A549 (cell line): Measurements from ENCODE around the gene ZNF669. TPM values are rescaled to one million over a fixed set of nuclear protein-coding genes. Genes with fewer than 3 reads are reported as not detected.
A peak's percentile ranks its signal among the peaks of the same experiment; 100 is the strongest.

Experiments
- ATAC-seq, 2 experiments: fragments of 200-7000 bp in 1 of 2; fragments of >200 bp in 1 of 2; cut with Nextera tagmentation in 1 of 2; cut with Tn5 transposase in 1 of 2; 3 replicates each; pipeline versions ENCODE4 v1.8.0 to v1.9.1; 2018 to 2020; ENCODE audit warnings: mild to moderate bottlenecking in 1 of 2, moderate library complexity in 1 of 2
- CTCF ChIA-PET: fragments of 300-600 bp; sonication (Branson Sonifier 250); formaldehyde crosslinking; extraction: SDS; loops from one replicate; lab custom pipeline; 2021; ENCODE audit warnings: antibody characterized with exemption, inconsistent platforms; lab: Yijun Ruan, JAX
- POLR2A ChIA-PET: fragments of 350-600 bp; formaldehyde crosslinking; extraction: SDS; loops from one replicate; lab custom pipeline; 2021; ENCODE audit warnings: antibody characterized with exemption, inconsistent platforms; lab: Yijun Ruan, JAX
- DNase-seq, 2 experiments: peaks; one replicate each; pipeline versions ENCODE4 v3.0.0 to v3.0.0-alpha.2; 2011 to 2016; ENCODE audit warnings: low read depth in 1 of 2, low spot score in 1 of 2
- FAIRE-seq: peaks from 2 replicates; lab custom pipeline; 2011; peaks lifted over from hg19 to GRCh38; lab: Jason Lieb, UNC
- H3K27ac ChIP-seq, 2 experiments: fragments of >200 bp; sonication (Bioruptor Twin); formaldehyde crosslinking; 3 replicates each; pipeline ENCODE4 v1.5.1; 2016 to 2017
- H3K4me1 ChIP-seq: fragments of >200 bp; sonication (Bioruptor Twin); formaldehyde crosslinking; 3 replicates; pipeline ENCODE4 v1.6.1; 2016
- H3K4me2 ChIP-seq: fragments of >200 bp; sonication (Bioruptor Twin); formaldehyde crosslinking; 3 replicates; pipeline ENCODE4 v1.6.1; 2016
- H3K4me3 ChIP-seq: fragments of >200 bp; sonication (Bioruptor Twin); formaldehyde crosslinking; 3 replicates; pipeline ENCODE4 v1.5.1; 2016
- H3K9me3 ChIP-seq: fragments of >200 bp; sonication (Bioruptor Twin); formaldehyde crosslinking; 3 replicates; pipeline ENCODE4 v1.6.1; 2016
- CBX2 ChIP-seq: fragments of 200-600 bp; sonication (generic); IDR thresholded peaks from 2 replicates; pipeline ENCODE4 v1.6.1; 2016; ENCODE audit warnings: low read depth, mild to moderate bottlenecking, borderline replicate concordance
- CHD4 ChIP-seq: fragments of 200-600 bp; sonication (generic); IDR thresholded peaks from 2 replicates; pipeline ENCODE4 v1.6.1; 2016; ENCODE audit warnings: antibody characterized with exemption, mild to moderate bottlenecking, borderline replicate concordance
- EHF ChIP-seq: fragments of 250-450 bp; sonication (Bioruptor Pico); IDR thresholded peaks from 2 replicates; pipeline ENCODE4 v1.5.0; 2020; ENCODE audit warnings: mild to moderate bottlenecking
- FOSL2 ChIP-seq, 2 experiments: fragments of 450-650 bp in 1 of 2; fragments of >200 bp in 1 of 2; sonication (Bioruptor Twin) in 1 of 2; formaldehyde crosslinking; IDR thresholded peaks; 2 replicates each; pipeline versions ENCODE4 v1.5.0 to v1.6.1; 2016 to 2020; ENCODE audit warnings: mild to moderate bottlenecking in 1 of 2, moderate library complexity in 1 of 2
- HES2 ChIP-seq: fragments of >200 bp; sonication (Bioruptor Twin); formaldehyde crosslinking; IDR thresholded peaks from 2 replicates; pipeline ENCODE4 v1.6.1; 2016
- HOXB13 ChIP-seq: fragments of 250-450 bp; sonication (Bioruptor Pico); IDR thresholded peaks from 2 replicates; pipeline ENCODE4 v1.5.0; 2020; ENCODE audit warnings: low read depth, mild to moderate bottlenecking, moderate library complexity
- KDM5A ChIP-seq: fragments of 200-600 bp; sonication (generic); IDR thresholded peaks from 2 replicates; pipeline ENCODE4 v1.6.1; 2016; ENCODE audit warnings: antibody characterized with exemption, mild to moderate bottlenecking
- MAX ChIP-seq: IDR thresholded peaks from 2 replicates; pipeline ENCODE4 v1.6.1; 2012
- MAZ ChIP-seq: fragments of 150-350 bp; IDR thresholded peaks from 2 replicates; pipeline ENCODE4 v1.6.1; 2014; ENCODE audit warnings: antibody characterized with exemption, low read depth, low read length, borderline replicate concordance
- NR3C1 ChIP-seq: fragments of >200 bp; sonication (Bioruptor Twin); formaldehyde crosslinking; IDR thresholded peaks from 3 replicates; pipeline ENCODE4 v1.6.1; 2017
- POLR2AphosphoS2 ChIP-seq: conservative IDR thresholded peaks from 2 replicates; pipeline ENCODE4 v1.6.1; 2012; ENCODE audit warnings: low read length, improper control_type of control experiment, inconsistent platforms
- RCOR1 ChIP-seq: fragments of 150-350 bp; IDR thresholded peaks from 2 replicates; pipeline ENCODE4 v1.6.1; 2014; ENCODE audit warnings: antibody characterized with exemption, low read length, low read depth
- TFCP2L1 ChIP-seq: fragments of 250-450 bp; sonication (Bioruptor Pico); IDR thresholded peaks from 2 replicates; pipeline ENCODE4 v1.5.0; 2021; ENCODE audit warnings: mild to moderate bottlenecking
- TP53 ChIP-seq: fragments of 250-450 bp; sonication (Bioruptor Pico); IDR thresholded peaks from 2 replicates; pipeline ENCODE4 v1.5.0; 2021; ENCODE audit warnings: mild to moderate bottlenecking, moderate library complexity
- USF2 ChIP-seq: fragments of 450-650 bp; IDR thresholded peaks from 2 replicates; pipeline ENCODE4 v1.6.1; 2014; ENCODE audit warnings: antibody characterized with exemption
- WGBS: methylation state at CpG from one replicate; pipeline ENCODE4 v1.1.6; 2017; ENCODE audit errors: missing lambda C conversion rate; 5-methylcytosine and 5-hydroxymethylcytosine counted together
- polyA plus RNA-seq, 4 experiments: library from polyadenylated mRNA; depleted of rRNA in 3 of 4; stranded (reverse); fragments of >200 nt; fragmentation: RNase III in 1 of 4; extraction: RNeasy Plus Mini Kit Qiagen cat#74134 plus additional on column Dnase treatment in 1 of 4; gene quantifications; 2 replicates in 3 of 4; 3 replicates in 1 of 4; pipeline ENCODE4 v1.2.3, GENCODE V29; 2011 to 2017
- TF ChIP-seq, protein P1 (sequence below): fragments of 200-600 bp; sonication (generic); IDR thresholded peaks from 2 replicates; pipeline ENCODE4 v1.6.1; 2016; ENCODE audit warnings: antibody characterized with exemption, mild to moderate bottlenecking, moderate library complexity
- TF ChIP-seq, protein P2 (sequence below): IDR thresholded peaks from 2 replicates; pipeline ENCODE4 v1.6.1; 2012
- TF ChIP-seq, protein P3 (sequence below): fragments of >200 bp; sonication (Bioruptor Twin); formaldehyde crosslinking; IDR thresholded peaks from 3 replicates; pipeline ENCODE4 v1.5.1; 2016

The ZNF669 gene
- polyA plus RNA-seq, 2 of the 4 experiments (the other 2 are of a cell fraction), result 3.6 to 5.3 TPM

DNA sequence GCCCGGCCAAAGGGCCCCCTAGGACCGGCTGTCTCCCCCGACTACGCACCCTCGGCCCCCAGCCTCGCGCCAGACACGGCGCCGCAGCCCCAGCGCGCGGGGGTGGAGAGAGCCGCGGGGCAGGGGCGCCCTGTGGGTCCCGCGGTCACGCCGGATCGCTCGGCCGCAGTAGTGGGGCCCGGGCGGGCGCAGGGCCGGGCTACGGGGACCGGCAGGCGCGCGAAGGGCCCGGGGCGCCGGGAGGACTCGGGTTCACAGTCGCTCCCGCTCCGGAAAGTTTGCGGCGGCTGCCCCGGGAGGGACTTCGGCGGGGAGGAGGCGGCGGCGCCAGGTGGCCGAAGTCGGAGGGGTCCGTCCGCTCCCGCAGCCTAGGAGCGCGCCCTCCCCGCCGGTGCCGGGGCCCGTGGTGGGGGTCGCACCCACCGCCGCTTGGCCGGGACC lies 7.1 kb upstream of the ZNF669 start (continued):
- TF ChIP-seq, protein P1, sequence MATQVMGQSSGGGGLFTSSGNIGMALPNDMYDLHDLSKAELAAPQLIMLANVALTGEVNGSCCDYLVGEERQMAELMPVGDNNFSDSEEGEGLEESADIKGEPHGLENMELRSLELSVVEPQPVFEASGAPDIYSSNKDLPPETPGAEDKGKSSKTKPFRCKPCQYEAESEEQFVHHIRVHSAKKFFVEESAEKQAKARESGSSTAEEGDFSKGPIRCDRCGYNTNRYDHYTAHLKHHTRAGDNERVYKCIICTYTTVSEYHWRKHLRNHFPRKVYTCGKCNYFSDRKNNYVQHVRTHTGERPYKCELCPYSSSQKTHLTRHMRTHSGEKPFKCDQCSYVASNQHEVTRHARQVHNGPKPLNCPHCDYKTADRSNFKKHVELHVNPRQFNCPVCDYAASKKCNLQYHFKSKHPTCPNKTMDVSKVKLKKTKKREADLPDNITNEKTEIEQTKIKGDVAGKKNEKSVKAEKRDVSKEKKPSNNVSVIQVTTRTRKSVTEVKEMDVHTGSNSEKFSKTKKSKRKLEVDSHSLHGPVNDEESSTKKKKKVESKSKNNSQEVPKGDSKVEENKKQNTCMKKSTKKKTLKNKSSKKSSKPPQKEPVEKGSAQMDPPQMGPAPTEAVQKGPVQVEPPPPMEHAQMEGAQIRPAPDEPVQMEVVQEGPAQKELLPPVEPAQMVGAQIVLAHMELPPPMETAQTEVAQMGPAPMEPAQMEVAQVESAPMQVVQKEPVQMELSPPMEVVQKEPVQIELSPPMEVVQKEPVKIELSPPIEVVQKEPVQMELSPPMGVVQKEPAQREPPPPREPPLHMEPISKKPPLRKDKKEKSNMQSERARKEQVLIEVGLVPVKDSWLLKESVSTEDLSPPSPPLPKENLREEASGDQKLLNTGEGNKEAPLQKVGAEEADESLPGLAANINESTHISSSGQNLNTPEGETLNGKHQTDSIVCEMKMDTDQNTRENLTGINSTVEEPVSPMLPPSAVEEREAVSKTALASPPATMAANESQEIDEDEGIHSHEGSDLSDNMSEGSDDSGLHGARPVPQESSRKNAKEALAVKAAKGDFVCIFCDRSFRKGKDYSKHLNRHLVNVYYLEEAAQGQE, result no peak
- no peak for TF ChIP-seq CBX2
- TF ChIP-seq MAX, result no peak
- TF ChIP-seq, protein P2, sequence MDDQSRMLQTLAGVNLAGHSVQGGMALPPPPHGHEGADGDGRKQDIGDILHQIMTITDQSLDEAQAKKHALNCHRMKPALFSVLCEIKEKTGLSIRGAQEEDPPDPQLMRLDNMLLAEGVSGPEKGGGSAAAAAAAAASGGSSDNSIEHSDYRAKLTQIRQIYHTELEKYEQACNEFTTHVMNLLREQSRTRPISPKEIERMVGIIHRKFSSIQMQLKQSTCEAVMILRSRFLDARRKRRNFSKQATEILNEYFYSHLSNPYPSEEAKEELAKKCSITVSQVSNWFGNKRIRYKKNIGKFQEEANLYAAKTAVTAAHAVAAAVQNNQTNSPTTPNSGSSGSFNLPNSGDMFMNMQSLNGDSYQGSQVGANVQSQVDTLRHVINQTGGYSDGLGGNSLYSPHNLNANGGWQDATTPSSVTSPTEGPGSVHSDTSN, result no peak
- TF ChIP-seq, all 56 proteins: peak for 0

DNA sequence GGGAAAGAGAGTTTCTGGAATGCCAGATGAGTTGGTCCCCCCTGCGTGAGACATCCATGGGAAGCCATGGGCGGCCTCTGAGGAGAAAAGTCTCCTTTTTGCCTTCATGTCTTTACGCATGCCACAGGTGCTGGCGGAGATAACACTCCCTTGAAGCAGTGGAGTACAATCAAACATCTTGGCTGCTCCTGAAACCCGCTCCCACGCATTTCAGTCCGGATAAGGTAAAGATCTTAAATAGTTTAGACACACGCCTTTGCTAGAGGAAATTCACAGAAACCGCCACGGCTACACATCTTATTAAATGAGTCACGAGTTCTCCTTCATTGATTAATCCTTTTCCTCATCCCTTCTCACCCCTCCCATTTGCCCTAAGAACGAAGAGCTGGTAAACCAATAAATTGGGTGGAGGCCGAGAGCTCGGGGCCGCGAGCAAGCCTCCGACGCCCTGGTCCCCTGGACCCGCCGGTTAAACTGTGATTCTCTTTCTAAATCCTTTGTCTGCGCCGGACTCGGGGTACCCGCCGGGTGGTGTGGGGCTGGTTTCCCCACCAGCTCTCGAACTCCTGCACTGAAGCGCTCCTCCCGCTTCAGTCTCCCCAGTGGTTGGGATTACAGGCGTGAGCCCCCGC lies 6.6 kb upstream of the ZNF669 start:
- WGBS, result 87% methylated on average over 29 of the region's 30 CpGs
- ChIA-PET CTCF (no interaction called here), POLR2A (no interaction called here)
- Histone ChIP-seq H3K4me1 (no peaks in the 10 kb centered on the region), H3K27ac (peak overlapping the region; percentile 74 to 88; a peak in 5 of 6 replicates), H3K4me2 (peak overlapping the region; percentile 96), H3K4me3 (peak overlapping the region; percentile 62), H3K9me3 (peaks cover 69% of the 10 kb centered on the region)
- ATAC-seq (no peak), FAIRE-seq (no peak), DNase-seq (no peak)
- TF ChIP-seq USF2 (no peak), MAZ (no peak), TP53 (CRISPR knock-in tag) (no peak), POLR2AphosphoS2 (no peak)

DNA sequence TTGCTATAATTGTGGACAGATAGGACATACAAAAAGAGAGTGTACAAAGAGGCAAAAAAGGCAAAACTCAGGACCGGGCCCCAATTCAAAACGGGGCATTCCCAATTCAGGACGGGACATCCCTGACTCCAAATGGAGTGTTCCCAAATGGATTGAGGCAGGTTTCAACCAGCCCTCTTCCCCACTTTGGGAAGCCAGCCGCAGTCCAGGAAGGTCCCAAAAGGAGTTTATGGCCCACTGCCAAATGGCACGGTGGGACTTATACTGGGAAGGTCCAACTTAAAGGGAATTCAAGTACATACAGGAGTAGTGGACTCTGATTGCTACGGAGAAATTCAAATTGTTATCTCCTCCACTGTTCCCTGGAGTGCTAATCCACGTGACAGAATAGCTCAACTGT lies 3.5 kb upstream of the ZNF669 start:
- CTCF ChIA-PET, result no interaction called here
- ATAC-seq (no peak), DNase-seq (no peak), FAIRE-seq (no peak)
- no peak overlapping the region for H3K27ac ChIP-seq
- POLR2A ChIA-PET, result no interaction called here
- no peaks in the 10 kb centered on the region for H3K4me1 ChIP-seq
- H3K4me2 ChIP-seq, result no peak overlapping the region
- TF ChIP-seq MAZ (no peak), CHD4 (no peak), RCOR1 (no peak), EHF (CRISPR knock-in tag) (no peak), FOSL2 (IDR thresholded peaks at IDR 0.05) (no peak), FOSL2 (CRISPR knock-in tag; IDR thresholded peaks at IDR 0.05) (no peak), HOXB13 (CRISPR knock-in tag) (no peak), TFCP2L1 (no peak), NR3C1 (no peak), KDM5A (no peak), HES2 (no peak)
- TF ChIP-seq, protein P3, sequence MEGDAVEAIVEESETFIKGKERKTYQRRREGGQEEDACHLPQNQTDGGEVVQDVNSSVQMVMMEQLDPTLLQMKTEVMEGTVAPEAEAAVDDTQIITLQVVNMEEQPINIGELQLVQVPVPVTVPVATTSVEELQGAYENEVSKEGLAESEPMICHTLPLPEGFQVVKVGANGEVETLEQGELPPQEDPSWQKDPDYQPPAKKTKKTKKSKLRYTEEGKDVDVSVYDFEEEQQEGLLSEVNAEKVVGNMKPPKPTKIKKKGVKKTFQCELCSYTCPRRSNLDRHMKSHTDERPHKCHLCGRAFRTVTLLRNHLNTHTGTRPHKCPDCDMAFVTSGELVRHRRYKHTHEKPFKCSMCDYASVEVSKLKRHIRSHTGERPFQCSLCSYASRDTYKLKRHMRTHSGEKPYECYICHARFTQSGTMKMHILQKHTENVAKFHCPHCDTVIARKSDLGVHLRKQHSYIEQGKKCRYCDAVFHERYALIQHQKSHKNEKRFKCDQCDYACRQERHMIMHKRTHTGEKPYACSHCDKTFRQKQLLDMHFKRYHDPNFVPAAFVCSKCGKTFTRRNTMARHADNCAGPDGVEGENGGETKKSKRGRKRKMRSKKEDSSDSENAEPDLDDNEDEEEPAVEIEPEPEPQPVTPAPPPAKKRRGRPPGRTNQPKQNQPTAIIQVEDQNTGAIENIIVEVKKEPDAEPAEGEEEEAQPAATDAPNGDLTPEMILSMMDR, result no peak
- H3K4me3 ChIP-seq, result no peak overlapping the region
- WGBS, result 39% methylated on average over 7 of the region's 7 CpGs
- peaks cover 72% of the 10 kb centered on the region for H3K9me3 ChIP-seq
